Osteoblast (primary cell): ENCODE measurements around the gene ANP32A. TPM values are rescaled to one million over a fixed set of nuclear protein-coding genes. Genes with fewer than 3 reads are reported as not detected.

Source experiments
- DNase-seq: peaks from one replicate; pipeline ENCODE4 v3.0.0; 2011; ENCODE audit warnings: low spot score, mixed read lengths; ENCODE audit not compliant: insufficient read length; ENCODE audit errors: missing footprints
- H2AFZ ChIP-seq: 2 replicates; pipeline ENCODE4 v1.6.0; 2011; ENCODE audit warnings: mild to moderate bottlenecking, low read length
- H3K27ac ChIP-seq: 2 replicates; pipeline ENCODE4 v1.5.1; 2011; ENCODE audit warnings: mild to moderate bottlenecking, low read depth, low read length, moderate library complexity
- H3K27me3 ChIP-seq: 2 replicates; pipeline ENCODE4 v1.6.0; 2012; ENCODE audit warnings: mild to moderate bottlenecking, control low read depth, inconsistent platforms, low read length, moderate library complexity; ENCODE audit not compliant: insufficient read depth
- H3K36me3 ChIP-seq: 2 replicates; pipeline ENCODE4 v1.5.1; 2011; ENCODE audit warnings: mild to moderate bottlenecking, low read length, control low read depth, moderate library complexity; ENCODE audit not compliant: insufficient read depth
- H3K4me1 ChIP-seq: 2 replicates; pipeline ENCODE4 v1.5.1; 2011; ENCODE audit warnings: mild to moderate bottlenecking, low read length, control low read depth, moderate library complexity; ENCODE audit not compliant: insufficient read depth
- H3K4me2 ChIP-seq: 2 replicates; pipeline ENCODE4 v1.6.0; 2011; ENCODE audit warnings: mild to moderate bottlenecking, low read length; ENCODE audit not compliant: insufficient read depth
- H3K4me3 ChIP-seq: fragments of 200-600 bp; sonication (generic); 3 replicates; pipeline ENCODE4 v1.5.1; 2012; ENCODE audit warnings: mild to moderate bottlenecking, low read length, inconsistent platforms; ENCODE audit not compliant: insufficient read depth
- H3K79me2 ChIP-seq: 2 replicates; pipeline ENCODE4 v1.6.0; 2012; ENCODE audit warnings: mild to moderate bottlenecking, low read length, control low read depth, inconsistent platforms; ENCODE audit not compliant: insufficient read depth
- H3K9me3 ChIP-seq: 2 replicates; pipeline ENCODE4 v1.5.1; 2011; ENCODE audit warnings: low read depth, low read length, control low read depth
- H4K20me1 ChIP-seq: 2 replicates; pipeline ENCODE4 v1.6.0; 2012; ENCODE audit warnings: mild to moderate bottlenecking, low read length, control low read depth; ENCODE audit not compliant: insufficient read depth
- CTCF ChIP-seq: IDR thresholded peaks from 2 replicates; pipeline ENCODE4 v1.5.1; 2011; ENCODE audit warnings: mild to moderate bottlenecking, low read depth, low read length, moderate library complexity; ENCODE audit errors: extremely low read depth
- total RNA-seq: library from RNA; depleted of rRNA; stranded (reverse); fragments of >200 nt; gene quantifications from 2 replicates; pipeline ENCODE4 v1.2.3, GENCODE V29; 2012

ANP32A gene
- total RNA-seq, 1 donor, result 29.7 TPM

DNA sequence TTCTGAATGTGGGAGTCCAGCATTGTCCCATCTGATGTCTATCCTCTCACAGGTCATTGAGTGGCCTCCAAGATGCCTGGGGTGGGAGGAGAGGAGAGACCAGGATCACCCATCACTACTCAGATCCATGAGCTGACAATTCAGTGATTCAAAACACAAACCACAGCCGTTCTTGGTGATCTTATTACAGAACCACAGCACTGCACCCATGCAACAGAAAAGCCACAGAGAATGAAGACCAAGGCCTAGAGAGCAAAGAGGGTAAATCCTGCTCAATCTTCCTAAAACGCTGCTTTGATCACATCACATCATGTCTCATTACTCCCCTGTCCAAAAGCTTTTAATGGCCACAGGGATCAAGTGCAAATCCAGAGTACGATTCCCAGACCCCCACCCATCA, 23.5 kb downstream of the ANP32A start:
- peaks cover 31% of the 10 kb centered on the region for H4K20me1 ChIP-seq

GRCh38 chr15:68796576-68796975, 24.1 kb downstream of the ANP32A start:
- no peak overlapping the region for H3K4me2 ChIP-seq
- H3K36me3 ChIP-seq, result no peaks in the 10 kb centered on the region
- H3K4me1 ChIP-seq, result peaks cover 21% of the 10 kb centered on the region
- no peak overlapping the region for H3K27ac ChIP-seq
- no peak overlapping the region for H2AFZ ChIP-seq
- TF ChIP-seq CTCF, result no peak
- no peaks in the 10 kb centered on the region for H3K9me3 ChIP-seq
- peaks cover 31% of the 10 kb centered on the region for H4K20me1 ChIP-seq
- H3K27me3 ChIP-seq, result no peaks in the 10 kb centered on the region
- DNase-seq, result no peak
- H3K79me2 ChIP-seq, result peaks cover 66% of the 10 kb centered on the region
- H3K4me3 ChIP-seq, result no peak overlapping the region

More for the DNA sequence above, 23.5 kb downstream of the ANP32A start:
- peaks cover 21% of the 10 kb centered on the region for H3K4me1 ChIP-seq
- no peak overlapping the region for H2AFZ ChIP-seq
- H3K27ac ChIP-seq, result no peak overlapping the region
- H3K36me3 ChIP-seq, result no peaks in the 10 kb centered on the region
- peaks cover 69% of the 10 kb centered on the region for H3K79me2 ChIP-seq
- H3K27me3 ChIP-seq, result no peaks in the 10 kb centered on the region
- no peaks in the 10 kb centered on the region for H3K9me3 ChIP-seq
- no peak for TF ChIP-seq CTCF
- no peak overlapping the region for H3K4me2 ChIP-seq
- no peak for DNase-seq
- no peak overlapping the region for H3K4me3 ChIP-seq

DNA sequence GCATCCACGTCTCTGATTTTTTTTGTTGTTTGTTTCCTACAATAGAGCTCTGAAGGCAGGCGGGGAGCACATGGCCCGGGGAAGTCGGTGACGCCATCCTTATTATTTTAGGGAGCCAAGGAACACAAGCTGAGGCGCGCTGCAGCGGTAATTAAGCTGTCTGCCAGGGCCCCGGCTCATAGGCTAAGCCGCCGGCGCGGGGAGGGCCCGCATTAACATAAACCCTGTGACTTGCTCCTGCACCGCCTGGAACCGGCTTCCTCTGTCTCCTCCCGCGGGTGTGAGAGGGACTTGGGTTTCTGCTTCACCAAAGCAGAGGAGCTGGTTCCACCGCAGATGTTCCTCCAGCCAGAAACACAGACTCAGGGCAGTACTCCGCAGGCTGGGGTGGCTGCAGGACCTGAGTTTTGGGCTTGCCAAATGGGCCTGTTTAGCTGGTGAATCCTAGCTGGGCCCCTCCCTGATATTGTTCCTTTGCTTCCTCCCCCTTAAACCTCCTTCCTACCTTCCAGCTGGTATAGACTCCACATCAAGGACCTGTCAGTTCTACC, 25.3 kb downstream of the ANP32A start:
- no peak for TF ChIP-seq CTCF
- Histone ChIP-seq H3K36me3 (no peaks in the 10 kb centered on the region), H3K4me3 (peak overlapping the region; percentile 41), H4K20me1 (peaks cover 35% of the 10 kb centered on the region), H3K27me3 (no peaks in the 10 kb centered on the region), H3K27ac (peak overlapping the region; percentile 65), H3K4me2 (peak overlapping the region; percentile 72), H3K4me1 (peaks cover 21% of the 10 kb centered on the region), H3K79me2 (peaks cover 71% of the 10 kb centered on the region), H2AFZ (peak overlapping the region; percentile 64), H3K9me3 (no peaks in the 10 kb centered on the region)
- peak; percentile 96 for DNase-seq

DNA sequence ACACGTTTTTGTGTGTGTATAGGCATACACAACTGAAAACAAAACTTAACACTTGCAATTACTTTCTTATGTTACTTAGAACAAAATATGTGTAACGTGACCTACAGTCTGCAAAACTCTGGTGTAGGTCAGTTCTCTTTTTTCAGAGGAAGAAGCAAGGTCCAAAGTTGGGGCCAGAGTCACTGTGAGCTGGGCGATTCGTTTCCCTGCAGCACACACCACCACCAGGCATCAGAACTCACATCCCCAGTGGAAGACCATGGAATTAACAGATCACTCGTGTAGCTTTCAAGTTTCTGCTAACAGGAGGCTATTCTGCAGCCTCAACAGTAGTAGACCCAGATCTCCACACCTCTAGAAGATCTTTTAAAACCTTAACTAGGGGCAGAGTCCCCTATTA, 25.8 kb downstream of the ANP32A start:
- Histone ChIP-seq H3K4me2 (peak overlapping the region; percentile 72), H3K9me3 (no peaks in the 10 kb centered on the region), H2AFZ (peak overlapping the region; percentile 13), H3K36me3 (no peaks in the 10 kb centered on the region), H3K4me1 (peaks cover 21% of the 10 kb centered on the region), H3K79me2 (peaks cover 76% of the 10 kb centered on the region), H4K20me1 (peaks cover 36% of the 10 kb centered on the region), H3K27me3 (no peaks in the 10 kb centered on the region), H3K27ac (peak overlapping the region; percentile 65), H3K4me3 (peak overlapping the region; percentile 2)
- peak; percentile 65 for DNase-seq
- peak; percentile 14 for TF ChIP-seq CTCF
